NCI-H2029 (cell line): ENCODE measurements around the gene IQCC.
"Not testable (repeated sequence)": the region's sequence is repeated elsewhere in the genome, so short reads cannot be mapped to it uniquely, and the experiment has no call there.

Experiments used
- DNase-seq: peaks from one replicate; lab custom pipeline; 2025; lab: John Stamatoyannopoulos, UW

IQCC gene

GRCh38 chr1:32205401-32206370 is at the start of gene IQCC:
TSS of gene IQCC (plus strand) at chr1:32205671. CDS start at chr1:32205682, 11 bp downstream.
- peak; percentile 72 for DNase-seq

GRCh38 chr1:32159189-32159588 is 46.3 kb upstream of the IQCC start:
- no peak for DNase-seq

GRCh38 chr1:32163405-32163804 is 42.1 kb upstream of the IQCC start:
- DNase-seq = no peak

DNA sequence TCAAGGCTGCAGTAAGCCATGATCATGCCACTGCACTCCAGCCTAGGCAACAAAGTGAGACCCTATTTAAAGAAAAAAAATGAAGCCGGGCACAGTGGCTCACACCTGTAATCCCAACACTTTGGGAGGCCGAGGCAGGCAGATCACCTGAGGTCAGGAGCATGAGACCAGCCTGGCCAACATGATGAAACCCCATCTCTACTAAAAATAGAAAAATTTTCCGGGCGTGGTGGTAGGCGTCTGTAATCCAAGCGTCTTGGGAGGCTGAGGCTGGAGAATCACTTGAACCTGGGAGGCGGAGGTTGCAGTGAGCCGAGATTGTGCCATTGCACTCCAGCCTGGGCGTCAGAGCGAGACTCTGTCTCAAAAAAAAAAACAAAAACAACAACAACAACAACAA is 39.8 kb upstream of the IQCC start:
- DNase-seq = not testable (repeated sequence)

DNA sequence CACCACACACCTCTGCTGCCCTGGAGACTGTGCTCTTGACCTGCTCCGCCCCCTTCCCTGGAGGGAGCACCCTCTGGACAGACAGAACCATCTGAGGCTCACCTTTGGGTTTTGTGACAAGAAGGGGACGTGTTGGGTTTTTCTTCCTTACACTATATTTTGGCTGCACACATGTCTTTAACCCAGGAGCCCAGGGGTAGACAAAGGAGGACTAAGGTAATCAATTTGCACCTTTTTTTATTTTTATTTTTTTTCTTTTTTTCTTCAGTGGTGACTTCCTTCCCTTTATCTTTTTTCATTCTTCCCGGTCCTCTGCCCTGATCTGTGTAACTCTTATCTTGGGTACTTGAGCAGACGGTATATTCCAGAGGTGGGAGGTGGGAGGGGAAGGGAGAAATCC is 34.5 kb upstream of the IQCC start:
- no peak for DNase-seq

- DNase-seq = no peak
Observed at GRCh38 chr1:32172621-32173245, 32.7 kb upstream of the IQCC start.

- DNase-seq = no peak
Observed at GRCh38 chr1:32178380-32179192, 26.9 kb upstream of the IQCC start.

DNA sequence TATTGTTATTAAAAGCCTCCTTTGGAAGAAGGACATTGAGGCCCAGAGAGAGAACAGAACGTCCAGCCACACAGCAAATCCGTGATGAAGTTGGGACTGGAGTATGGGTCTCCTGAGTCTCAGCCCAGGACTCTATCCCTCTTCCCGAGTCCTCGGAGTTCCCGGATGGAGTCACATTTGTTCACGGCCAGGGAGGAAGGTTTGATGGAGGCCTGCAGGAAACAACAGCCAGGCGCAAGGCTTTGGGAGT is 26.4 kb upstream of the IQCC start:
- no peak for DNase-seq

DNA sequence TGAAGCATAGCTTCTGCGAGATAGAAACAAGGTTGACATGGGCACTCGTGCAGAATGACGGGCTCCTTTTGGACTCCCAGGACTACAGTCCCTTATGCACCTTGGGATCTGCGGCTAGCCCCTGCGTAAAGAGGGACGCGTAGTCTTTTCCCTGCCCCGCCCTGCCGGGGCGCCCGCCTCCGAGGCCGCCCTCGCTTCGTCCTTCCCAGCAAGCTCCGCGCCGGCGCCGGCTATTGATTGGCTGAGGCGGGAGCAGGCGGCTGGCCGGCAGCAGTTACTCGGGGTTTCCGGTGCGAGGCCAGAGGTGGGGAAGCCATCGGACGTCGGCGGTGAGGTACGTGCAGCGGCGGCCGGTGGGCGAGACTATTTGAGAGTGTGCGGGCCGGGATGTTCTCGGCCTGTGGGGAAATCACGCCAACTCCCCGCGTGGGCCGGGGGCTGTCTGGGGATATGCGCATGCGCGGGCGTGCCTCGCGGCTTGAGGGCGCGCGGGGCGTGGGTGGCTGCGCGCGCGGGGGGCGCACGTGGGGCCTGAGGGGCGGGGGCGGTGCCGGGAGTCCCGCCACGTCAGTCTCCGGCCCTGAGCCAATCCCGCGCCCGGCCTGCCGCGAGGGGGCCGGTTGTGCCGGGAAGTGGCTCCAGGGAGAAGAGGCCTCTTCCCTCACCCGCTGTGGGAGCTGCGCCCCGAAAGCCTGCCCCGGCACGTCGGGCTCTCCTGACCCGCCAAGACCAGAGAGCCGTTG is 25.9 kb upstream of the IQCC start, which contains the start of gene TXLNA:
Gene TXLNA, plus strand, starts transcription at position 233 of the 743 bp plus-strand sequence. CDS start 671 bp downstream, outside the sequence.
- peak; percentile 92 for DNase-seq

DNA sequence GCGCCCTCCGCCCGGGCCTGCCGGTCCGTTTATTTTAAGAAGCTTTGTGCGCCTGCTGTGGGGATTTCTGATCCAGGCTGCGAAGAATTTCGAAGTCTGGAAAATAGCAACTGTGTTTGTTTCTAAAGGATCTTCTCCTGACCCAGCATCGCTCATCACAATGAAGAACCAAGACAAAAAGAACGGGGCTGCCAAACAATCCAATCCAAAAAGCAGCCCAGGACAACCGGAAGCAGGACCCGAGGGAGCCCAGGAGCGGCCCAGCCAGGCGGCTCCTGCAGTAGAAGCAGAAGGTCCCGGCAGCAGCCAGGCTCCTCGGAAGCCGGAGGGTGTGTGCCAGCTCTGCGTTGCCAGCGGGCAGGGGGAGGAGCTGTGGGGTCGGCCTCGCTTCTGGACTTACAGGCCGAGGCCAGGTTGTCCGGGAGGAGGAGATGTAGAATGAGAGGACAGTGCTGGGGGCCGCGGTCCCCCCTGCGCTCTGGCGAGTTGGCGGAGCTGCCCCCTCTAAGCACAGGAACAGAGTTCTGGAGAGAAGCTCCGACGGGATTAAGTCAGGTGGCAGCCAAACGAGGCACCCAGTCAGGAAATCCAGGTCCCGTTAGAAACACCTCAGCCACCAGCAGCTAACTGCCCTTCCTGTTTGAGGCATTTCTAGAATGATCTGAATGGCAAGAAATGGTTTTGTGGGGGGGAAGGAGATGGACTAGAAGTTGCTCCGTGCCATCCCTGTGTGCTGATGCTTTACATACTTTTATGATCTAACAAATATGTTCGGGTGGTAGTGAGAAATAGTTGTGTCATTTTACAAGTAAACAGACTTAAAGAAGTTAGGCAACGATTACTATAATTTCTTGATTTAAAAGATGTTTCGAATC is 25.0 kb upstream of the IQCC start:
- no peak for DNase-seq

DNA sequence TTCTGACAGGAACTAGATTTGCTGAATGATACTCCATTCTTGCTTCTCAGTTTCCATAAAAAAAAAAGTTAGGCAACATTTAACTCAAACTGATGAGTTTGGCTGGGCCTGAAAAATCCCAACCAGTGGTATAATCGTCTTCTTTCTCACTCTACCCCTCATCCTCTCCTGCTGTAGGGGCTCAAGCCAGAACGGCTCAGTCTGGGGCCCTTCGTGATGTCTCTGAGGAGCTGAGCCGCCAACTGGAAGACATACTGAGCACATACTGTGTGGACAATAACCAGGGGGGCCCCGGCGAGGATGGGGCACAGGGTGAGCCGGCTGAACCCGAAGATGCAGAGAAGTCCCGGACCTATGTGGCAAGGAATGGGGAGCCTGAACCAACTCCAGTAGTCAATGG is 24.4 kb upstream of the IQCC start:
- DNase-seq = no peak

- no peak for DNase-seq
Observed at GRCh38 chr1:32181563-32181962, 23.9 kb upstream of the IQCC start.

- DNase-seq = no peak
Observed at GRCh38 chr1:32182060-32182459, 23.4 kb upstream of the IQCC start.

DNA sequence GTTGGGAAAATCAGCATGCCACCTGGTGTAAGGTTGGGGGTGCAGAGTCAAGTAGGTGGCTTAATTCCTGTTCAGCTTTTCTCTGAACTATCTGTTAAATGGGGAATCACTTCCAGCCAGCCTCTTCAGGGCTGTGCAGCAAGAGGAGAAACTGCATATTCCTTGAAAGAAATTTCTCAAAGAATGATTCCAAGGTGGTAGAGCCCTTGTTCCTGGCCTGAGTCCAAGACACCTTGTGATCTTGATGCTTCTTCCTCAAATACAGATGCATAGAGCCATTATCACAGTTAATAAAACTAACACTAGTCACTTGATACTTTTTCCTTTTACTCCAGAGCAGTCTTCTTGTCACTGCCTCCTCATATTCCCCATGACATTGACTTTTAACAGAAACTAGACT is 20.8 kb upstream of the IQCC start:
- no peak for DNase-seq

DNA sequence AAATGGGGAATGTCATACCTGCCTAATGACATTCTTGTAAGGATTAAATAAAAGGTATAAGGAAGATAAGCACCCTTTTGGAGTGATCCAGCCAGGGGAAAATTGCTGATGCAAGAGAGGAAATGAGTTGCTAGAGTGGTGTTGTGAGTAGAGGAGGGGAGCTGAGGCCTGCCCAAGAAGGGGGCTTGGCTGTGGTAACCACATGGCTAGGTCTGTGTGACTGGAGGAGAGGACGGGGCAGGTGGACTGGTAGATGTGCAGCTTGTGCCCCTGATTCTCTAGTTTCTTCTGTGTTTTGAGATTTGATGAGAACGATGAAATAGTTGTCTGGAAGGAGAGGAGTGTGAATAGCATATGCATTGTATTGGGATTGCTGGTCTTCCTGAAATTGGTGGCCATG is 19.4 kb upstream of the IQCC start:
- no peak for DNase-seq

DNA sequence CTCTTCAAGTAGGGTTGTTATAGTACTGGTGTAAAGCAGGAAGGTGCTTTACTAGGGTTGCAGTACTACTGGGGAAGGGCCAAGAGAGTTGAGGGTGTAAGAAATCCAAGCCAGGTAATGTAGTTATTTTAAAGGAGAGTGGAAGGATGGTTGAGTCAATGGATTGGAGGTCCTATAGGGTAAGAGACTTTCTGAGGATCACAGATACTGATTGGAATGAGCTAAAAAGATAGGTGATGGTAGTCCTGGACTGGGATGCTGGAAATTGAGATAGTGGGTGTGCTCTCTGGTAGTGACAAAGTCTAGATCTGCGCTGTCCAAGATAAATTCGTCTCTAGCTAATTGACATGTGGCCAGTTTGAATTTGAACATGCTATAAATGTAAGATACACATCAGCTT is 19.0 kb upstream of the IQCC start:
- DNase-seq = no peak

GRCh38 chr1:32187850-32188249 is 17.6 kb upstream of the IQCC start:
- DNase-seq = no peak

DNA sequence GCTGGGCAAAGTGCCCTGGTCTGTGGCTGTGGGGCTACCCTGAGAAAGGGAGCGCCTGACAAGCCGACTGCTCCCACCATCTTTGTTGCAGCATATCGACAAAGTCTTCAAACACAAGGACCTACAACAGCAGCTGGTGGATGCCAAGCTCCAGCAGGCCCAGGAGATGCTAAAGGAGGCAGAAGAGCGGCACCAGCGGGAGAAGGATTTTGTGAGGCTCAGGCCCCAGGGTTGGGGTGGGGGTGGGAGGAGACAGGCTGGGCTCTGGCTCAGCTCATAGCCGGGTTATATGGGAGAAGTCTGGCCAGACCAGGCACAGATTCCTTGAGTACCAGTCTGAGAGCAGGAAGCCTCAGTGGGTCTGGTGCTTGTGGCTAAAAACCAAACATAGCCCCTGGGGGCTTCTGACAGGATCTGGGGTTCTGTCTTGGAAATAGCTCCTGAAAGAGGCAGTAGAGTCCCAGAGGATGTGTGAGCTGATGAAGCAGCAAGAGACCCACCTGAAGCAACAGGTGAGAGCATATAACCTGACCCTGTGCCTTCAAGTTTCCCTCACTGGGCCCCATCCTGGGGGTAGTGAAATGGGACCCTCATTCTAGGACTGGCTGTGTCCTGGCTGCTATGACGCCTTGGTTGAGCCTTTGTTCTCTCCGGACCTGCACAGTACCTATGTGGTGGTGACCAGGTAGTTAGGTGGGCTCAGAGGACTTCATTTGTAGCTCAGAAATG is 13.1 kb upstream of the IQCC start:
- DNase-seq = no peak

DNA sequence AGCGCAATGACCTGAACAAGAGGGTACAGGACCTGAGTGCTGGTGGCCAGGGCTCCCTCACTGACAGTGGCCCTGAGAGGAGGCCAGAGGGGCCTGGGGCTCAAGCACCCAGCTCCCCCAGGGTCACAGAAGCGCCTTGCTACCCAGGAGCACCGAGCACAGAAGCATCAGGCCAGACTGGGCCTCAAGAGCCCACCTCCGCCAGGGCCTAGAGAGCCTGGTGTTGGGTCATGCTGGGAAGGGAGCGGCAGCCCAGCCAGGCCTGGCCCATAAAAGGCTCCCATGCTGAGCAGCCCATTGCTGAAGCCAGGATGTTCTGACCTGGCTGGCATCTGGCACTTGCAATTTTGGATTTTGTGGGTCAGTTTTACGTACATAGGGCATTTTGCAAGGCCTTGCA is 10.5 kb upstream of the IQCC start:
- no peak for DNase-seq

GRCh38 chr1:32195531-32195930 is 9.9 kb upstream of the IQCC start:
- no peak for DNase-seq
